CD4-positive, alpha-beta T cell treated with Interleukin-6 at 100 ng/mL for 8 hours (primary cell): ENCODE data around the gene PSORS1C2.

Experiments used
- DNase-seq: peaks from one replicate; pipeline ENCODE4 v3.0.0-alpha.2; 2020; ENCODE audit warnings: mixed read lengths, low spot score

Gene PSORS1C2

DNA sequence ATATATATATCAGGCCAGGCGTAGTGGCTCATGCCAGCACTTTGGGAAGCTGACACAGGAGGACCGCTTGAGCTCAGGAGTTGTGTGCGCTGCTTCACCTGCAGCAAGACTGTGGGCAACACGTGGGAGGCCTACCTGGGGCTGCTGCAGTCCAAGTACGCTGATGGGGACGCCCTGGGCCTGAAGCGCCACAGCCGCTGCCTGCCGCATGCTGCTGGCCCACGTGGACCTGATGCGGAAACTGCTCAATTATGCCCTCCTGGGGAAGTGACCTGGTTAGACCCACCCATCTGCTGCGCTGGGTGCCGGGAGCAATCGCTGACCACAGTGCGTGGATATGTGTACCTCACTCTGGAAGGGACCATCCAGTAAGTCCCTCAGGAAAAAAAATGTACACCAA lies 1.8 kb upstream of the PSORS1C2 start:
- DNase-seq = no peak

DNA sequence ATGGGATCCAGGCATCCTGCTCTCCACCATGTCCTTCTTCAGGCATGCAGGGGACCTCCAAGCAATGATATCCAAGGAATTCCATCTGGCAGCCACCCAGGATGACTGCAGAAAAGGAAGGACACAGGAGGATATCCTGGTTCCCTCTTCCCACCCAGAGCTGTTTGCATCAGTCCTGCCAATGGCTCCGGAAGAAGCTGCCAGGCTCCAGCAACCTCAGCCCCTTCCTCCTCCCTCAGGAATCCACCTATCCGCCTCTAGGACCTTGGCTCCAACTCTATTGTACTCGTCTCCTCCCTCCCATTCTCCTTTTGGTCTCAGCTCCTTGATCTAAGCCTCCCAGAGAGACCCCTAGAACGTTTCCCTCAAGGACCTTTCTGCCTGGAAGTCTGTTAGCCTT lies 733 bp upstream of the PSORS1C2 start:
- DNase-seq = no peak

DNA sequence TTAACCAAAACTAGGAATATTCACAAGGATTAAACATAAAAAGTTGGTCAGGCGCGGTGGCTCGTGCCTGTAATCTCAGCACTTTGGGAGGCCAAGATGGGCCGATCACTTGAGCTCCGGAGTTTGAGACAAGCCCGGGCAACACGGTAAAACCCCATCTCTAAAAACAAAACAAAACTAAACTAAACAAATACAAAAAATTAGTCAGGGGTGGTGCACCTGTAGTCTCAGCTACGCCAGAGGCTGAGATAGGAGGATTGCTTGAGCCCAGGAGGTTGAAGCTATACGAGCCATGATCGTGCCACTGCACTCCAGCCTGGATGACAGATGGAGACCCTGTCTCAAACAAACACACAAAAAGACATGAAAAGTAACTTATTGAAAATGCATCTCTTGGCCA lies 3.2 kb downstream of the PSORS1C2 start:
- DNase-seq = no peak

DNA sequence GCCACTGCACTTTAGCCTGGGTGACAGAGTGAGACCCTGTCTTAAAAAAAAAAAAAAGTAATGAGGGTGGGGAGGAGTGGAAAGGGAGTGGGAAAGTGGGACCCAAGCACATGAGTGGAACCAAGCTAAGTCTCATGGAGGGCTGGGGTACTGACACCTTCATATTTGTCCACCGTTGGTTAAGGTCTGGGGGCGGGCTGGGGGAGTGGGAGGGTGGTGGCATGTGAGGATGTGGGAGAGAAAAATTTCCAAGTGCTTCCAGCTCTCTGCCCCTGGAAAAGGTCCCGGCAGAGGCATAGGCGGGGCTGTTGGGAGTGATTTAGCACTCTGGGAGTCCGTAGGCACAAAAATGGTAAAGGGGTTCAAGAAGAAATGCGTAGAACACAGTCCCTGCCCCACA lies 6.1 kb downstream of the PSORS1C2 start:
- DNase-seq = no peak

DNA sequence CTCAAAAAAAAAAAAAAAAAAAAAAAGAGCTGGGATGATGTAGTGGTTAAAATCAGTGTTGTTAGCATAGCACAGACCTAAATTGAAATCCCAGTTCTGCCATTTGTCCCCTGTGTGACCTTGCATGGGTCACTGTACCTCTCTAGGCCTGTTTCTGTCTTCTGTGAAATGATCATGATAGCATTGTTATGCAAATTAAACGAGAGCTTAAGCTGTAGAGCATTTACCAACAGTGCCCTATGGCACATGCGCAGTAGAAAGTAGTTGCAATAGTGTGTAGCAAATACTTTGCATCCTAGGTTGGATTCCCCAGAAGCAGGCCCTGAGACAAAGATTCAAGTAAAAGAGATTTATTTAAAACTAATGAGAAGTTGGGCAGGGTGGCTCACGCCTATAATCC lies 7.3 kb downstream of the PSORS1C2 start:
- DNase-seq = no peak

DNA sequence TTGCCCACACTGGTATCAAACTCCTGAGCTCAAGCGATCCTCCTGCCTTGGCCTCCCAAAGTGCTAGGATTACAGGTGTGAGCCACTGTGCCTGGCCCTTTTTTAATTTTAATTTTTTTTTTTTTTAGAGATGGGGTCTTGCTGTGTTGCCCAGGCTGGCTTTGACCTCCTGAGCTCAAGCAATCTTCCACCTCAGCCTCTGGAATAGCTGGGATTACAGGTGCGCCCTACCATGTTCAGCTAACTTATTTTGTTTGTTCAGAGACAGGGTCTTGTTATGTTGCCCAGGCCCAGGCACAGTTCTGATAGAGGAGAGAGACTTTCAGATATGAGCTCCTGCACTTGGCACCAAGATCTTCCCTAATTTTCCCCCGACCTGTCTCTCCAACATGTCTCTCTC lies 8.1 kb downstream of the PSORS1C2 start:
- no peak for DNase-seq

DNA sequence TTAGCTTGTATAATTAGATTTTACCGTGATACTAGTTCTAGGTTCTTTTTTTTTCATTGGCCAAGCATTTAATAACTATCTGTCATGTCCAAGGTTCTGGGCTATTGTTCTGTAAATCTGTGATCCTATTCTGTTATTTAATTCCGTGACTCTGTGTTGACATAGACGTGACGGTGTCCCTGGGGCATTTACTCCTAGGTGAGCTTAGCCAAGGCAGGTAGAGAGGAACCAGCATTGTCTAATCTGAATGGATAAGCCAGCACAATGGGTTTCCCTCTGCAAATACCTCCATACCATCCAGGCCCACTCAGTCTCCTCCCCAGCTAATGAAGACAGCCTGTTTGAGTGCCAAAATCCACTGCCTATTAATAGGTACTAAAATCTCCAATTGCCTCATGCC lies 9.7 kb downstream of the PSORS1C2 start:
- DNase-seq = no peak

DNA sequence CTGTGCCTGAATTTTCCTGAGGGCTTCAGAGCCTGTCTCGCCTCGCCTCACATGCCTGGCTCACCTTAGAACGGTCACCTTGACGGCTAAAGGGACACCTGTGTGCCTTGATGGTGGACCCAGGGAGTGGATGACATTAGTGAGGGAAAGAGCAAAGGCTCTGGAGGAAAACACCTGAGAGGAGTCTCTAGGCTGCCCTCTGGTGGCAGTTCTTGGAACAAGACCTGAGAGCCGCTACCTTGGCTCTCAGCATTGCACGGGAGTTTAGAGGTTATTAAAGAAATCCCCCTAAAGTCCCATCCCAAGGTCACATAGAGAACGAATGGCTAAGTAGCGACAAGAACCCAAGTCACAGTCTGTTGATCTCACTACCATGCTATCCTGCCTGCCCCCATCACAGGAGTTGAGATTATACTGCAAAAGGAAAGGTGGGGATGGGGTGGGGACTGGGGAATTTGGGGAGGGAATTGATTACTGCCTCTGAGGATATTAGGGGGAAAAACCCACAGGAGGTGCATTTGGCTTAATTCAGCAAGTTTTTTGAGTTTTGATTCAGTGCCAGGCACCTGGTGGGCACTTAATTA lies 10.7 kb downstream of the PSORS1C2 start:
- DNase-seq = peak; percentile 71

DNA sequence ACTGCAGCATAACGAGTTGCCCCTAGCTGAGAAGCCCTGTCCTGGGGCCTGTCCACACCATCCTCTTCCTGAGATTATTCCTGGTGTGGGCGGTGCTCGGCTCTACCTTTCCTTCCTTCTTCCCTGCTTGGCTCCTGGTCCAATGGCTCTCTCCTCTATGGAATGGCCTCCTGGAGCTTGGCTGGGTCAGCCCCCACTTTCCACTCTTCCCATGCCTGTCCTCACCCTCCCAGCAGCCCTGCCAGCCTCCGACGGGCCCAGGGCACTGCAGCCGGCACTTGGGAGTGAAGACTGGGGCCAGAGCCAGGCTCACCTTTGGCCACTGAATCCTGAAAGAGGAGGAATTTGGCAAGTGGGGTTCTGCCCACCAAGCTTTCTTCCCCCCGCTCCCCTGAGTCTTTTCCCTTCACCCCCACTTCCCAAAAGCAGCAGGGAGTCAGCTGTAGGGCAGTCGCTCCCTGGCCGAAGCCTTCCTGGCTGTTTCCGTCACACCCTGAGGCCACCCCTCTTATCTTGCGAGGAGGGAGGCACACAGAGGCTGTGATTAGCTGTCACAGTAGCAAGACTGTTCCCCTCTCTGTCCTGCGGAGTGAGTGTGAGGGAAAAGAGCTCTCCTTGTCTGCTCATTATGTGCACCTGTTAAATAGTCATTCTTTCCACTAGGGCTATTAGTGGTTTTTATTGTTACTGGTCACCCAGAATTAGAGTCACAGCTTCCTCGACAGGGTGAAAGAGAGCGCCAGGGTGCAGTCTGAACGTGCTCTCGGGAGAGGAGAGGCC lies 12.3 kb downstream of the PSORS1C2 start:
- no peak for DNase-seq

DNA sequence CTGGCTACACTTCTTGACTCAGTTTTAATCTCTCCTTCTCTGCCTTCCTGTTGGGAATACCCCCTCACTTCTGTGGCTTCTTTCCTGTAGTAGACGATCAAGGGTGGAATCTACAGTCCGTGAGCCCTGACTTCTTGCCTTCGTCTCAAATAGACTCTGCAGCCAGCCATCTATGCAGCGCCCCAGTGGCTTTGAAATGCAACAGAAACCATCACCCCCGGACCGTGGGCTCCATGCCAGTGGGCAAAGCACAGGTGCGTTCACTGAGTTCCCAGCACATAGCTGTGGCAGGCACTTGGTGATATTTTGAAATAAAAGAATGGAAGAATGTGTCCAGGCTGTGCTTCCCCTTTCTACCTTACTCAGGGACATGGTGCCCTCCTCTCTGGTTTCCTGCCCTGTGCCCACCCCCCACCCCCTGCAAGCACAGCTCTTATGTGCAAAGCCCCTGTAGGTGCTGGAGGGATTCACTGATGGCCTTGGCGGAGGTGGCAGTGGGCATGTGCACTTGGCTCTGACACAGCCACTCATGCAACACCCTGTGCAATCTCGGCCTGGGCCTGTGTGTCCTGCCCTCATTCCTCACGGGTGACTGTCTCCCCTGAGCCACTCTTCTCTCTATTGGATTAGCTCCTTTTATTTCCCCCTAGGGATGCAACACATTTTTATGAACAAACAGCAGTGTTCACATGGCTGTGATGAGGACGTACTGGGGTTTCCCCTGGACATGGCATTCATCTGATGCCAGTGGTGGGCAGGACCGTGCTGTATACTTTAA lies 13.1 kb downstream of the PSORS1C2 start:
- DNase-seq = no peak

DNA sequence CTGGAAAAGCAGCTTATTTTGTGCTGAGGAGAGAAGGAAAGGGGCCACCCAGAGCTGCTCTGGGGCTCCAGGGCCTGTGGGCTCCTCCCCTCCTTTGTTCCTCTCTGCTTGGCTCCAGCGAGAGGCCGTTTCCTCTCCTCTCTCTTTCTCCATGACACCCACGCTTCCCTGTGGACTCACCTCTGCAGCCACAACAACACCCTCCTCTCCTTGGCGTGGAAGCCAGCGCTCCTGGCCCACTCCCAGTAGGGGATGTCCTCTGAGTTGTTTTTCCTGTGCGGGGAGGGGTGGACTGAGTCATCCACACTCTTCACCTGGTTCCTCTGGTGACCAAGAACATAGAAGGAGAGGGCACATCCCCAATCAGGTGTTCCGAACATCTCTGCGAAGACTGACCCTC lies 13.7 kb downstream of the PSORS1C2 start:
- no peak for DNase-seq

DNA sequence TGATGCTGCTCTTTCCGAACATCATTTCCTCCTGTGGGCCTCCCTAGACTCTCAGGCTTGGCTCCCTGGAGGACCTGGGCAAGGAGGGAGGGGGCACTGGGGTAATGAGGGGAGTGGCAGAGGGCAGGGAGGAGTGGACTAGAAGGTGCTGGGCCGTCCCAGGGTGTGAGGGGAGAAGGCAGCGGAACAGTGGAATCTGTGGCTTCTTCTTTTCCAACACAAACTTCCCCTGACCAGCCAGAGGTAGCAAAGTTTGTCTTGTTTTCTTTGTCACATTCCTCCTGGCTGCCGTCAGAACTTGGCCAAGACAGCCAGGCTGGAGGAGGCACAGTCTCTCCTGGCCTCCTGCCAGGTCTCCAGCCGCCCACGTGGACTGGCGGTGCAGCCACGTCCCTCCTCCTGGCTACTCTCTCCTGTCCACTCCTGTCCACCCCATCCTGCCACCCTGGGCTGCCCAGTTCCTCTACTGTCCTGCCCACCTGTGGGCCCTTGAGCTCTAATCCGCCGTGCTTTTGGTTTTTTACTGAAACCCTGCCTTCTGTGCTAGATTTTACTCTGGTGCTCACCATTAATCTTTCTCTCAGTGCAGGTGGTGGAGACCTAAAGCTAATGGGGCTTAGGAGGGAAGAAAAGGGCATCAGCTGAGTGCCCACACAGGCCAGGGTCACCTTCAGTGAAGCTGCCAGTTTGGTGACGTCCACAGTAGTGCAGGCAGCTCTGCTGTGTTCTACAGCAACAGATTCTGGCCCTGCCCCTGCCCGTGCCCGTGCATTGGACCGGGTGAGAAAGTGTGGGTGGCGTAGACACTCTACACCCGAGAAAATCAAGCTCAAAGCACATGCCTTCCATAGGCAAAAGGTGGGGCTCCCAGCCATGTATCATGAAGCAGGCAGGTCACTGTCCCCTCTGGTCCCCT lies 15.8 kb downstream of the PSORS1C2 start:
- DNase-seq = no peak

DNA sequence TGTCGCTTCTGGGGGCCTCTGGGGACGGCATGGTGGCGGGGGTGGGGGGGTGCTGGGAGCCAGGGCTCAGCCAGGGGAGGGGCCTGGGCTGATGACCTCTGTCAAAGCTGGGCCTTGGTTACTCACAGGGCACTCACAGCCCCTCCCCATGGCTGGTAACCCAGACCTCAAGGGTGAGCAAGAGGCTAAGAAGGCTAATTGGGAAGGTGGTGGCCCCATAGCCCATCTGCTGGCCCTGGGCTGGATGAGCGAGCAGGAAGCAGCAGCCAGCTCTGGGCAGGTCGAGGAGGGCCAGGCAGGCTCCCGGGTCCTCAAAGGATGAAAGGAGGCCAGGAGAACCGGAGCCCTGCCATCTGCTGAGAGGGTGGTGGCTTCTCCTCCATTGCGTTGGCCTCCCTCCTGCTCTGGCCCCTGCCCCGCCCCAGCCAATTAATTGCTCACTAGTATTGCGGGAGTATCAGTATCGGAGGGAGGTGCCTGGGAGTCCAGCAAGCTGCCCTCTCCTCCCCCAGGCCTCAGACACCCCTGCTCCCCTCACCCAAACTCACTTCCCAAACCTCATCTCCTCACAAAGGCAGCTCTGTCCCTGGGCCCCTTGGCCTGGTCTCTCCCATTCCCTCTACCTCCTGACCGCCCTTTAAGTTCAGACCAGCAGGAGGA lies 17.6 kb downstream of the PSORS1C2 start:
- no peak for DNase-seq

DNA sequence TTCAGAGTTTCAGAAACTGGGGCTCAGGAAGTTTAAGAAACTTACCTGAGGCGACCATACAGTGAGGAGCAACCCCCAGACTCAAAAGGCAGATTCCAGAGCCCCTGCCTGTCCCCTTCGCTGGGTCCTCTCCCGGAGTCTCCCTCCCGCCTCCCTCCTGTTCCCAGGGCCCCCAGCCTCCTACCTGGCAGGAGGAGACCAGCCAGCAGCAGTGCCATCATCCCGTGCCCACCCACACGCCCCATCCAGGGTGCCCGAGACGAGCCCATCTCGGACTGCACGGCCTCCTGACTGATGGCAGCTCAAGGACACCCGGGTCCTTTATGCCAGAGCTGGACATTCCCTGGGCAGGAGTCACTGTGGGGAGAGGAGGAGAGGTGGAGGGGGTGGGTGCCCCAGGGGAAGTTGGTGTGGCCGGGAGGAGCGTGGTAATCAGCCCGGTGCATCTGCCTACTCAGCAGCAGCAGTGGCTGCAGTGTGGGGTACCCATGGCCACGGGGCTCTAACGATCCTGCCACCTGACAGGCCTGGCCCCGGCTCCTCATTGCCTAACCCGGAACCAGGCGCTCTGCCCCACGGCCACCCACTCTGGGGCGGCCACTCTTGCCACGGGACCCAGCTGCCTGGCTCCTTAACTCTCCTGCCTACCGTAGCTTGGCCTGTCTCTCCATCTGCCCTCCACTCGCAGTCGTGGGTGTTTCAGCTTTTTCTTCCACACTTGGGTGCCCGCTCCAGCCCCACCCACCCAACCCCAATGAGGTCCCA lies 18.5 kb downstream of the PSORS1C2 start, which contains the start of gene CDSN:
CDSN (minus strand) TSS at position 296 of the 765 bp plus-strand sequence; CDS start at position 269, 27 bp downstream.
- DNase-seq = no peak

DNA sequence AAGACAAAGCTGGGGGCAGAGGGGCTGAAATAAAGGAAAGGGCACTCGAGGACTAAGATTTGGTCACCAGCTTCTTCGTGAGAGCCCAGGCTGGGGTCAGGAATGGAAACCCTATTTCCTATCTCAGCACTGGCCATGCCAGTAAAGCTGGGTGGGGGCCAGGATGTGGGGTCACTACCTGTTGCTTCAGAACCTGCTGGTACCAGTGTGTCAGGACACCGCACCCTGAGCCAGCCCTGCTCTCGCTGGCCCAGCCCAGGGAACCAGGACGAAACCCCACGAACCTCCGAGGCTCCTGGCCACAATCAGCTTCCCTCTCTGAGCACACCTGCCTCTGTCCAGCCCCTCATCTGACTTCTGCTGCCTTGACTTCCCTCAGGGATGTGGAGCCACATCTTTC lies 20.7 kb downstream of the PSORS1C2 start:
- DNase-seq = no peak

DNA sequence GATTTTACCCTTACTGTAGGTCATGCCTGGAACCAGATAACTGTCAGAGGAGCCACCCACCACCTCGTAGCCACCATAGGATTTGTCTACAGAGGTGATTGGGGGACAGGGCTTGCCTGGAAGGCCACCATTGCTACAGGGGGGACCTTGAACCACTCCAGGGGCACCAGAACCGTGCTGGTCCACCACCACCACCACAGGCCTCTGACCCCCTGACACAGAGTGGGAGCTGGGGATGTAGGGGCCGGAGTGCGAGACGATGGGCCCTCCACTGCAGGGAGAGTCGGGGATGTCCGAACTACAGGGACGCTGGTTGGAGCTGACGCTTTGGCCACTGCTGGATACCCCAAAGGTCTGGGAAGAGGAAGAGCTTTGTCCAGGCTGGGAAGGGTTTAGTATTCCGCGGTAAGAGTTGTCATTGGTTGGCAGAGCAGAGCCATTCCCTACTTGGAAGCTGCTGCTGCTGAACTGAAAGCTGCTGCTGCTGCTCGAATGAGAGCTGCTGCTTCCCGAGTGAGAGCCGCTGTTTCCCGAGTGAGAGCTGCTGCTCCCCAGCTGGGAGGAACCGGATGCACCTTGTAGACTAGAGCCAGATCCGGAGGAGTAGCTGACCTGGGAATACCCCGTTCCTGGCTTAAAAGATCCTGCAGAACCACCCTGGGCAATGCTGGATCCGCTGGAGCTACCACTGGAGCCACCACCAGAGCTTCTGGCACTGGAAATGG lies 22.0 kb downstream of the PSORS1C2 start:
- no peak for DNase-seq

DNA sequence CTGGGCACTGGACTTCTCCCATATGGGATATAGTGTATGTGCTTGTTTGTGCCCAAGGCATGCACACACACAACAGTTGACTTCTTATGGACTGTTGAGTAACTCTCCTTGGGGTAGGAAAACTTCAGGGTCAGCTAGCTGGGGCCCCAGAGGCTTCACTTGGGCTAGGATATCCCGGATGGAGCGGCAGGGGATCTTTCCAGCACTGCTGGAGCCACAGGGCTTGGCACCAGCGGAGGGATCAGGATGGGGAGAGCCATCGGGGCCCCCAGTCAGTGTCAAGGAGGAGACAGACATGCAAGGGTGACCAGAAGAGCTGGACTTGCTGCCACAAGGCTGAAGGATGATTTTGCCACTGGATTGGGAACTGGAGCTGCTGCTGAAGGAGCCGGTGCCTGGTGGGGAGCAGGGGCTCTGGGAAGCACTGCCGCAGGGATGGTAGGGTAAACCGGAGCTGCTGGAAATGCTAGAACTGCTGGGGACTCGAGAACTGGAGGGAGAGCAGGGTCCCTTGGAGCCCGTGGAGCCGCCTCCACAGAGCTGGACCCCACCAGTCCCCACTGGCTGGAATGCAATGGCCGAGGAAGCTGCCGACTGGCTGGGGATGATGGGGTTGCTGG lies 22.8 kb downstream of the PSORS1C2 start:
- no peak for DNase-seq

DNA sequence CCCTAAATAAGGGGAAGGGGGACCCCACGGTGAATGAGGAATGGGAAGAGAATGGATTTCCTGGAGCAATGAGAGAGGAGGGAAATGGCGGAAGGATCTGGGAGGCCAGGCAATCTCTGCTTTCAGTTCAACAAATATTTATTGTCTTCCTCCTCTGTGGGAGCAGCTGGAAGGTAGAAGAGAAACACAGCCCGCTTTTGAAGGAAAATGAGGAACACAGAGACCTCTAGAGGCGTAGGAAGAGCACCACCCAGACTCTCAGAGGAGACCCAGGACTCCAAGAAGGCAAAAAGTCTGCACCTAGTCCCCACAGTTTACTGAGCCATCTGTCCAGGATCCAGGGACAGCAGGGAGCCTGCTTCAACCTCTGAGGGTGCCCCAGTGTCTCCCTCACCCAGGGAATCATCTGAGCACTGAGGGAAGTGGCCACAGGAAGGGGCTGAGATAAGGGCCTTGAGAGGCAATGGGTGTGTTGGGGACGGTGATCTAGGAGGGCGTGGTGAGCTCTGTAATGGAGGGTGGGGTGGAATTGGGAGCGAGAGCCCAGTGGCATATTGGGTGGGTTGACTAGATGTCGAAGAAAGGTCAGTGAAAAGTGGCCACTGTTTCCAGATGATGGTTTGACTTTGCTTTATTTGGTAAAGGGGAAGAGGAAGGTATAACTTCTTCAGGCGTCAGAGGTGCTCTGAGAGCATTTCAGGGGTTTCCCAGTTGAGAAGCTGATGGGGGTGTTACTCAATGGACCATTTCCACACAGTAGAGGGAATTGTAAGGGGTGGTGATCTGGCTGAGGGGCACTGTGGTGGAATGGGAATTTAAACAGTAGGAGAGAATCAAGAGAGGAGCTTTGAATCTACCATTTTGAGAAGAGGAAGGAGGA lies 23.7 kb downstream of the PSORS1C2 start:
- DNase-seq = peak; percentile 17

DNA sequence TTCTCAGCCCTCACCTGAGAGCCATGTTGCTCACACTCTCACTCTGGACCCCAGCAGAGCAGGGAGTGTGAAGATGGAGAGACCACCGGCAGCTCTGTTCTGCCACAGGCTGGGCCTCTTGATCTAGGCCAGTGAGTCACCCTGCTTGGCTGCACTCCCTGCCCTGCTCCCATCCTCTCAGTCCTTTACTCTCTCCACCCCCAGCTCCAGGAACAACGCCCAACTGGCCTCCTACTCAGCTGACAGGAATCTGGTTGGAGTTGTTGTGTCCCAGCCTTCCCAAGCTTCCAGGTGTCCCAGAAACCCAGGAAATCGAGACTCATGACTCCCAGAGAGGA lies 24.4 kb downstream of the PSORS1C2 start, which contains the start of gene PSORS1C1:
PSORS1C1 (plus strand) TSS at position 260 of the 338 bp plus-strand sequence. CDS start 14,833 bp downstream, outside the sequence.
- DNase-seq = no peak
